IPS-18a (cell line): ENCODE data around the gene SLC25A24.
A peak's percentile ranks its signal among the peaks of the same experiment; 100 is the strongest.
"Not testable (repeated sequence)": the region's sequence is repeated elsewhere in the genome, so short reads cannot be mapped to it uniquely, and the experiment has no call there.

Experiments used
- H3K27ac ChIP-seq: one replicate; pipeline ENCODE4 v1.5.1; 2013; ENCODE audit warnings: low read length
- H3K27me3 ChIP-seq: one replicate; pipeline ENCODE4 v1.6.1; 2013; ENCODE audit warnings: mild to moderate bottlenecking, low read length; ENCODE audit not compliant: control insufficient read depth, insufficient read depth
- H3K36me3 ChIP-seq: one replicate; pipeline ENCODE4 v1.6.1; 2013; ENCODE audit warnings: low read depth, low read length; ENCODE audit not compliant: control insufficient read depth
- H3K4me1 ChIP-seq: one replicate; pipeline ENCODE4 v1.6.1; 2013; ENCODE audit warnings: low read depth, low read length; ENCODE audit not compliant: control insufficient read depth
- H3K4me3 ChIP-seq: one replicate; pipeline ENCODE4 v1.5.1; 2013; ENCODE audit warnings: low read length
- H3K9ac ChIP-seq: one replicate; pipeline ENCODE4 v1.6.1; 2013; ENCODE audit warnings: mild to moderate bottlenecking, low read length, moderate library complexity
- H3K9me3 ChIP-seq: one replicate; pipeline ENCODE4 v1.6.1; 2013; ENCODE audit warnings: low read depth, low read length; ENCODE audit not compliant: control insufficient read depth

SLC25A24 gene

DNA sequence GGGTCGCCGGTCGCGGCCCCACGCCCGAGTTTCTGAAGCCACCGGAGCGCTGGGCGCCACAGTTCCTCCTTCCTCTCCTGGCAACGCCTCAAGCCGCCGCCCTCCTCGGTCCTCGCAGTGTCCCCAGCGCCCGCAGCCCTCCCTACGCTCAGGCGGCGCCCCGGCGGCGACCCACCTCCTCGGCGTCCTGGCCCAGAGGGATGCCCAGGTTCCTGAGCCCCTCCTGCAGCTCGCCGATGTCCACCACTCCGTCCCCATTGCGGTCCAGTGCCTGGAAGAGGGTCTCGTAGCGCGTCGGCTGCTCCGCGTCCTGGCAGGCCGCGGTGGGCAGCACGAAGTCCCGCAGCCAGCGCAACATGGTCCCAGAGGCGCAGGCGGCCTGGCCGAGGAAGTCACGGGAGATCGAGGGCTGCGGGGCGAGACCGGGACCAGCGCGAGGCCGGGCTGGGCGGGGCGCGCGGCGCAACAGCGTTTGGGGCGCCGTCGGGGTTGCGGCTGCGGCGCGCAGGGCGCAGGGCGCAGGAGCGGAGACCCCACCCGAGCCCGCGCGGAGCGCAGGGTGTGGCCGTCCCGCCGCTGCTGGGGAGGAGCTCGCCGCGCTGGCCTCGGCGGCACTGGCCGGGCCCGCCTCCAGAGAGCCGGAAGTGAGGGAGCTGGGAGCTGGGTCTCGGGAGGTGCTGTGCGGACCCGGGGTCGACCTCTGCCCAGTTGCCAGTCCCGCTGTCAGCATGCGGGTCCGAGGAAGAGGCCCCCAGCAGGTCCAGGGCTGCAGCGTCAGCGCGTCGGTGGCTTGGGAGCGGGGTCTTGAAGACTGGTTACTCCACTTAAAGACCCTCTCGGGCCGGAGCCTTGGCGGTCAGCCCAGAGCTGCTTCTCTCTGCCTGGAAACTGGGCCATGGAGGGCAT, at the start of gene SLC25A24:
Gene SLC25A24 (minus strand): TSS at position 563 of the 906 bp plus-strand sequence. CDS start 205 bp downstream, at position 358.
- Histone ChIP-seq H3K27me3 (peaks cover 25% of the 10 kb centered on the region), H3K4me1 (peaks cover 5% of the 10 kb centered on the region), H3K4me3 (peak within 1 kb of the TSS; percentile 76), H3K9me3 (no peaks in the 10 kb centered on the region), H3K9ac (peak within 1 kb of the TSS; percentile 74), H3K27ac (no peak within 1 kb of the TSS), H3K36me3 (no peaks in the 10 kb centered on the region)

- not testable (repeated sequence) for H3K27me3 ChIP-seq, H3K27ac ChIP-seq, H3K36me3 ChIP-seq, H3K9ac ChIP-seq, H3K4me3 ChIP-seq, H3K4me1 ChIP-seq, H3K9me3 ChIP-seq
Observed at GRCh38 chr1:108243976-108244375, 43.8 kb upstream of the SLC25A24 start, which contains the start of gene NBPF4. NBPF4 (minus strand) TSS chr1:108244076; CDS start chr1:108243761, 315 bp downstream.

DNA sequence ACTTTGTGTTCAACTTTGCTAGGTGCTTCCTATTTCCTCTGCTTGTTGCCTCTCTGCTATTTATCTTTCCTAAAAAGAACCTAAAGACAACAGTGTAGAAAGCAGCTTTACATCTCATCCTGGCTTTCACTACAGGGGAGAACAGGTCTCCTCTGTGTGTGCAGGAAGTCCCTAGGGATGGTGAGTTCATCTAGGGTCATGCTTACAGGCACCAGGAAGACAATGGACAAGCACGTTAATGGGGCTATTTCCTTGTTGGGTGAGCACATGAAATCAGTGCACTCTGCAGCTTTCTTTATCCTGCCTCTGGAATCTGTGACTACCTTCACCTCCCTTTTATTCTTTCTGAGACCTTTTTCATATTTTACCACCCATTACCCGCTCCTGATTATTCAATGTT, 39.3 kb upstream of the SLC25A24 start:
- H3K27ac ChIP-seq, H3K27me3 ChIP-seq, H3K9ac ChIP-seq, H3K9me3 ChIP-seq, H3K4me1 ChIP-seq, H3K36me3 ChIP-seq, H3K4me3 ChIP-seq: not testable (repeated sequence)

DNA sequence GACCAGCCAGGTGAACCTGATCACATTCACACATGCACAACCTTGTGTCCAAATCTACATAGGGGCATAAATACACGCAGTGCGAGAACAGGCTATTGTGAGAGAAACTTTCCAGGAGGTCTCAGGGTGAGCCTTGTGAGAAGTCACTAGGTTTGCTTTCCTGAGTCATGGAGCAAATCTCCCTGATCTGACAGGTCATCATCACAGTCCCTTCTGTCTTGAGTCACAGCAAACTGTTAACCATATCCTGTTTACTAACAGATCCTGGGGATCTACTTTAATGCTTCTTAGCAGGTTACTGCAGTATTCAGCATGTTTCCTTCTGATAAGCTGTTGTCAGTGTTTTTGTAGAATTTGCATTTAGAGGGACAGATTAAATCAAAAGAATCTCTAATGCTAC, 35.2 kb upstream of the SLC25A24 start:
- H3K4me3 ChIP-seq, H3K4me1 ChIP-seq, H3K36me3 ChIP-seq, H3K27me3 ChIP-seq, H3K27ac ChIP-seq, H3K9ac ChIP-seq, H3K9me3 ChIP-seq: not testable (repeated sequence)

DNA sequence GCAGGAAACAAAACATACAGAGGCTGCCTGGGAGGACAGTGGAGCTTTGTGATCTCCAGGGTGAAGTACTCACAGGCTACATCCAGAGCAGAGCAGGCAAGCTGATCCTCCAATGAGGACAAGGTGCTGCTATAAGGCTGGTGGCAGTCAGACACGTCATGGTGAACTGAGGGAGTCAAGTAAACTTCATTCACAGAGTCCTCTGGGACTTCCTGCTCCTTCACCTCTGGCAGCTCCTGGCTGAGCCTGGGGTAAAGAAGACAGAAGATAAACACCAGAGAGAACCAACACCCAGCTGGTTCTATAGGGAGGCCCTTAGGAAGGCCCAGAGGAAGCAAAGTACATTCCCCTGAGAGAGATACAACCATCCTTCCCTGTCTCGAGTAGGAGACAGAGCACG, 32.0 kb upstream of the SLC25A24 start:
- H3K27me3 ChIP-seq, H3K9ac ChIP-seq, H3K9me3 ChIP-seq, H3K4me1 ChIP-seq, H3K4me3 ChIP-seq, H3K36me3 ChIP-seq, H3K27ac ChIP-seq: not testable (repeated sequence)

DNA sequence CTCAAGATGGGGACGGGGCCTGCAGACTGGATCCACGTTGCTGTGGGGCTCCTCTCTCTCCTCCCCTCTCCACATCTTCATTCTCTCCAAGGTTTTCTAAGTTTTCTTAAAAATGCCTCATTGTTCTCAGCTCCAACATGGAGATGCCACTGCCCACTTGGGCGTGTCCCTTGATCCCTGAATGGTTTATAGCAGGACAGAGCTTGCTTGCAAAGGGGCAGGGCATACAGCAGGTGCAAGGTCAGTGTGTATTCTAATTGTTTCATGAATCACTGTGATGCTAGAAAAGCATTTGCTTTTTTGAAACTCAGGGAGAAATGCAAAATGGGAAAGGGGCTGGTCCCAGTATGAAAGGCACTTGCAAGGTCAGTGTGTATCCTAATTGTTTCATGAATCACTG, 29.8 kb upstream of the SLC25A24 start:
- not testable (repeated sequence) for H3K9ac ChIP-seq, H3K4me1 ChIP-seq, H3K27me3 ChIP-seq, H3K27ac ChIP-seq, H3K36me3 ChIP-seq, H3K4me3 ChIP-seq, H3K9me3 ChIP-seq

DNA sequence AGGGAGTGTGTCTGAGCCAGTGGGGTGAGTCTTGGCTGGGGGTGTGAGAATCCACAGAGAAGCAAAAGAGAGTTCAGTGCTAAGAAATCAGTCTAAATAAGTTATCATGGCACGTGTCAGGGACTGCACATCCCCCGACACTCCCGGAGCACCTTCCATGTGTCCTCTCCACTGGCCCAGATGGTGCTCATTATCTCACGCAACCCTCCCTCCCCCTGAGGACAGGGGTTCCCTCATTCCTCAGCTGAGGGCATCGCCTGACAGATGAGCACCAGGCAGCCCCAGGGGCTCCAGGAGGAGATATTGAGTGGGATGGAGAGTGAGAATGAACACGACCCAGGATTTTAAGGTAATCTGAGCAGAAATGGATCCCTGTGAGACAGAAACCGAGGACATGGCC, 27.6 kb upstream of the SLC25A24 start:
- H3K27me3 ChIP-seq, H3K9me3 ChIP-seq, H3K4me3 ChIP-seq, H3K9ac ChIP-seq, H3K27ac ChIP-seq, H3K4me1 ChIP-seq, H3K36me3 ChIP-seq: not testable (repeated sequence)

DNA sequence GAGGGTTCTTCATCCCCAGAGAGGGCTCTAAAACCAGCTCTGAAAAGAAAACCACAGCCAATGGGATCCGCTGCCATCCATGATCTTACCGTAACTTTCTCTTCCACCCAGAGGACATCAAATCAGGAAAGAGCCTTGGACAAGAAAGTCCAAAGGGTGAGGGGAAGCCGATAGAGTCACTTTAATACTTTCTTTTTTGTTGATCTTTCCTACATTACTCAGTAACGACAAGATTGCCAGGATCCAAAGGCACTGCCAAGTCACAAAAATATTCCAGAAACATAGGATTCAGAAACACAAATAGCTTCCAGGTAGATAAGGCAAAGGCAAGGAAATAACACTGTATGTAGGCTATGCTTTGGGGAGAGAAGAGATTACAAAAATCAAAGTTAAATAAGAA, 26.7 kb upstream of the SLC25A24 start:
- not testable (repeated sequence) for H3K36me3 ChIP-seq, H3K9me3 ChIP-seq, H3K4me3 ChIP-seq, H3K9ac ChIP-seq, H3K27ac ChIP-seq, H3K4me1 ChIP-seq, H3K27me3 ChIP-seq

GRCh38 chr1:108223226-108223625, 23.1 kb upstream of the SLC25A24 start:
- H3K4me3 ChIP-seq, H3K36me3 ChIP-seq, H3K9ac ChIP-seq, H3K27me3 ChIP-seq, H3K4me1 ChIP-seq, H3K27ac ChIP-seq, H3K9me3 ChIP-seq: not testable (repeated sequence)

DNA sequence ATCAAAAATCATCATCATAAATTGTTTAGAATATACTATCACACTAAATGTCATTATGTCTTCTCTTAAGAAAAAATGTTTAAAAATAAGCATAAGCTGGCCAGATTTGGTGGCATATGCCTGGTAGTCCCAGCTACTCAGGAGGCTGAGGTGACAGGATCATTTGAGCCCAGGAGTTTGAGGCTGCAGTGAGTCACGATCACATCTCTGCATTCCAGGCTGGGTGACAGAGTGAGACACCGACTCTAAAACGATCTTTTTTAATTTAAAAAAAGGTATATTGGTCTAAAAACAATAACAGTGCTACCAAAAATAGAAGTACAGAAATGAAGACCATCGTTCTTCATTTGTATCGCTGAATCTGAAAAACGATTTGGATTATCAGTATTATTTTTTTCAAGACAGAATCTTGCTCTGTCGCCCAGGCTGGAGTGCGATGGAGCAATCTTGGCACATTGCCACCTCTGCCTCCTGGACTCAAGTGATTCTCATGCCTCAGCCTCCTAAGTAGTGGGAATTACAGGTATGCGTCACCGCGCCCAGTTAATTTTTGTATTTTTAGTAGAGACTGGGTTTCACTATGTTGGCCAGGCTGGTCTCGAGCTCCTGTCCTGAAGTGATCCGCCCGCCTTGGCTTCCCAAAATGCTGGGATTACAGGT, 17.5 kb upstream of the SLC25A24 start:
- H3K9ac ChIP-seq, H3K9me3 ChIP-seq, H3K36me3 ChIP-seq, H3K4me1 ChIP-seq, H3K27me3 ChIP-seq, H3K27ac ChIP-seq, H3K4me3 ChIP-seq: not testable (repeated sequence)

DNA sequence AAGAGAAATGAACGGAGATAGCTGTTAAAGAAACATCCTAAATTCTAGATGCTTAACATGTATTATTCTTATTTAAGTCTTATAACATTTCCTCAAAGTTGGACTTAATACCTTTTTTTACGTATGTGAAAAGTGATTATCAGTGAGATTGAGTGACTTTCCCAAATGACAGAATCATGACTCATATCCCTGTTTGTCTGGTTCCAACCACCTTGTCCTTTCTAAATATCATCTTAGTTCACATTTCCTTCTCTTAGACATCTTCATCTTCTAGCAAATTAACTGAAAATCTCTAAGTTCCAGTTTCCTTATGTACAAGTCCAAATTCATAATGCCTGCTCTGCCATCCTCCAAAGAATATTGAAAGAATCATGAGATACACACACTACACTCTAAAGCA, 16.9 kb upstream of the SLC25A24 start:
- not testable (repeated sequence) for H3K27me3 ChIP-seq, H3K27ac ChIP-seq, H3K4me1 ChIP-seq, H3K9me3 ChIP-seq, H3K9ac ChIP-seq, H3K36me3 ChIP-seq, H3K4me3 ChIP-seq
